ENCODE data around the gene FAM149B1.

Gene FAM149B1

GRCh38 chr10:73172867-73173266 lies 4.9 kb downstream of the FAM149B1 start:
- peaks cover 4% of the 10 kb centered on the region; the same call in 1 of the 2 replicates for H3K36me3 ChIP-seq (ENCODE audit: low read depth)
- no peak for TF ChIP-seq CTCF (IDR thresholded peaks at IDR 0.05; ENCODE audit: poor library complexity, severe bottlenecking)
- DNase-seq (ENCODE audit: low spot score) (no peak), ATAC-seq (ENCODE audit: low read depth) (no peak)
- H3K4me1 ChIP-seq (ENCODE audit: insufficient read depth, poor library complexity, severe bottlenecking) = no peaks in the 10 kb centered on the region
- no peak overlapping the region for H3K4me3 ChIP-seq (ENCODE audit: severe bottlenecking)
- no peak overlapping the region for H3K27ac ChIP-seq (ENCODE audit: poor library complexity, severe bottlenecking)
- H3K9me3 ChIP-seq (ENCODE audit: severe bottlenecking) = no peaks in the 10 kb centered on the region
- no peaks in the 10 kb centered on the region for H3K27me3 ChIP-seq (ENCODE audit: insufficient read depth, poor library complexity, severe bottlenecking)

- TF ChIP-seq CTCF (IDR thresholded peaks at IDR 0.05; ENCODE audit: poor library complexity, severe bottlenecking) = no peak
- no peaks in the 10 kb centered on the region for H3K9me3 ChIP-seq (ENCODE audit: severe bottlenecking)
- H3K4me1 ChIP-seq (ENCODE audit: insufficient read depth, poor library complexity, severe bottlenecking) = no peaks in the 10 kb centered on the region
- DNase-seq (ENCODE audit: low spot score) (no peak), ATAC-seq (ENCODE audit: low read depth) (no peak)
- no peak overlapping the region for H3K4me3 ChIP-seq (ENCODE audit: severe bottlenecking)
- no peaks in the 10 kb centered on the region for H3K27me3 ChIP-seq (ENCODE audit: insufficient read depth, poor library complexity, severe bottlenecking)
- H3K36me3 ChIP-seq (ENCODE audit: low read depth) = peaks cover 5% of the 10 kb centered on the region; the same call in 1 of the 2 replicates
- H3K27ac ChIP-seq (ENCODE audit: poor library complexity, severe bottlenecking) = no peak overlapping the region
Measured at GRCh38 chr10:73174148-73174925, 6.4 kb downstream of the FAM149B1 start.

GRCh38 chr10:73182568-73182967 lies 14.6 kb downstream of the FAM149B1 start:
- TF ChIP-seq CTCF (IDR thresholded peaks at IDR 0.05; ENCODE audit: poor library complexity, severe bottlenecking) = no peak
- ATAC-seq (ENCODE audit: low read depth) (no peak), DNase-seq (ENCODE audit: low spot score) (no peak)
- no peaks in the 10 kb centered on the region for H3K27me3 ChIP-seq (ENCODE audit: insufficient read depth, poor library complexity, severe bottlenecking)
- H3K27ac ChIP-seq (ENCODE audit: poor library complexity, severe bottlenecking) = no peak overlapping the region
- no peaks in the 10 kb centered on the region for H3K9me3 ChIP-seq (ENCODE audit: severe bottlenecking)
- peaks cover 36% of the 10 kb centered on the region for H3K36me3 ChIP-seq (ENCODE audit: low read depth)
- H3K4me3 ChIP-seq (ENCODE audit: severe bottlenecking) = no peak overlapping the region
- no peaks in the 10 kb centered on the region for H3K4me1 ChIP-seq (ENCODE audit: insufficient read depth, poor library complexity, severe bottlenecking)

- Histone ChIP-seq H3K27me3 (ENCODE audit: insufficient read depth, poor library complexity, severe bottlenecking) (no peaks in the 10 kb centered on the region), H3K27ac (ENCODE audit: poor library complexity, severe bottlenecking) (no peak overlapping the region), H3K9me3 (ENCODE audit: severe bottlenecking) (no peaks in the 10 kb centered on the region), H3K4me1 (ENCODE audit: insufficient read depth, poor library complexity, severe bottlenecking) (no peaks in the 10 kb centered on the region), H3K36me3 (ENCODE audit: low read depth) (peaks cover 32% of the 10 kb centered on the region), H3K4me3 (ENCODE audit: severe bottlenecking) (no peak overlapping the region)
- no peak for TF ChIP-seq CTCF (IDR thresholded peaks at IDR 0.05; ENCODE audit: poor library complexity, severe bottlenecking)
- no peak for DNase-seq (ENCODE audit: low spot score)
- ATAC-seq (ENCODE audit: low read depth) = no peak
Measured at GRCh38 chr10:73183667-73184281, 15.9 kb downstream of the FAM149B1 start.

- DNase-seq (ENCODE audit: low spot score) (no peak), ATAC-seq (ENCODE audit: low read depth) (no peak)
- no peaks in the 10 kb centered on the region for H3K9me3 ChIP-seq (ENCODE audit: severe bottlenecking)
- no peak overlapping the region for H3K4me3 ChIP-seq (ENCODE audit: severe bottlenecking)
- H3K4me1 ChIP-seq (ENCODE audit: insufficient read depth, poor library complexity, severe bottlenecking) = no peaks in the 10 kb centered on the region
- H3K36me3 ChIP-seq (ENCODE audit: low read depth) = peaks cover 19% of the 10 kb centered on the region
- no peak for TF ChIP-seq CTCF (IDR thresholded peaks at IDR 0.05; ENCODE audit: poor library complexity, severe bottlenecking)
- no peaks in the 10 kb centered on the region for H3K27me3 ChIP-seq (ENCODE audit: insufficient read depth, poor library complexity, severe bottlenecking)
- no peak overlapping the region for H3K27ac ChIP-seq (ENCODE audit: poor library complexity, severe bottlenecking)
Measured at GRCh38 chr10:73186266-73186665, 18.3 kb downstream of the FAM149B1 start.

Data from RWPE2 (cell line).